AML-193 (cell line): ENCODE data around the gene TFF2.

Source experiments
- DNase-seq, 2 experiments: peaks; one replicate each; lab custom pipeline; 2025; lab: John Stamatoyannopoulos, UW

Gene TFF2

DNA sequence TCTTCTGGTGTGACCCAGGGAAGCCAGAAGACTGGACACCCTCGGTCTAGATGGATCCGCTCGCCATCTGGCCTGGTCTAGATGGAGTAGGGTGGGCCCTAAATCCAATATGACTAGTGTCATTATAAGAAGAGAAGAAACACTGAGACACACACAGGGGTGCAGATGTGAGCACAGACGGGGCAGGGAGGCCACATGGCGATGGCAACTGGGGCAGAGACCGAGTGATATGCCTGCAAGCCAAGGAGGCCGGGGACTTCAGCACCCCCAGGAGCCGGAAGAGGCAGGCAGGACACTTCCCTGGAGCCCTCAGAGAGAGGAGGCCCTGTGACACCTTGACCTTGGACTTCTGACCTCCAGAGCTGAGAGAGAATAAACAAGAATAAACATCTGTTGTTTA is 30.0 kb downstream of the TFF2 start:
- DNase-seq, result no peak

- DNase-seq, result peak; percentile 40 to 64
Measured at GRCh38 chr21:42319851-42320572, 30.8 kb downstream of the TFF2 start.

GRCh38 chr21:42319376-42319775 is 31.4 kb downstream of the TFF2 start:
- DNase-seq, result peak; percentile 85 to 86

- DNase-seq, result no peak
Measured at GRCh38 chr21:42317826-42318746, 32.7 kb downstream of the TFF2 start.

DNA sequence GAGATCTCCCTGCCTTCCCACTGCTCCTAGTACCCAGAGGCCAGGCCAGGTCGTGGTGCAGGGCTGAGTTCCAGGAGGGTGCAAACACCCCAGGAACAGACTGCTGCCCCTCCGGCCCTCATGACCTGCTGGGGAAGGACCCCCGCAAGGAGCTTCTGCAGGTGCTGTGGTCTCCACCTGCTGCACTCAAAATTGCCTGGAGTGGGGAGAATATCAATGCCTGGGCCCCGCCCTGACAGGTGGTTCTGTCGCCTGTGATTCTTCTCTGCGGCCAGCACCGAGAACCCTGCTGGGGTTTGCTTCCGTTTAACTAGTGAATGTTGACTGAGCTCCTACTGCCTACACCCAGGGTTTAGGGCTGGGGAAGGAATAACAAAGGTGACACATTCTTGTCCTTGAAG is 33.5 kb downstream of the TFF2 start:
- DNase-seq, result no peak

- no peak for DNase-seq
Measured at GRCh38 chr21:42316891-42317290, 33.9 kb downstream of the TFF2 start.

- DNase-seq, result no peak
Measured at GRCh38 chr21:42315296-42315891, 35.4 kb downstream of the TFF2 start, which contains the start of gene TFF3. TFF3 (minus strand) TSS chr21:42315409; CDS start chr21:42315374, 35 bp downstream.

- DNase-seq, result no peak
Measured at GRCh38 chr21:42314616-42315295, 36.0 kb downstream of the TFF2 start.

DNA sequence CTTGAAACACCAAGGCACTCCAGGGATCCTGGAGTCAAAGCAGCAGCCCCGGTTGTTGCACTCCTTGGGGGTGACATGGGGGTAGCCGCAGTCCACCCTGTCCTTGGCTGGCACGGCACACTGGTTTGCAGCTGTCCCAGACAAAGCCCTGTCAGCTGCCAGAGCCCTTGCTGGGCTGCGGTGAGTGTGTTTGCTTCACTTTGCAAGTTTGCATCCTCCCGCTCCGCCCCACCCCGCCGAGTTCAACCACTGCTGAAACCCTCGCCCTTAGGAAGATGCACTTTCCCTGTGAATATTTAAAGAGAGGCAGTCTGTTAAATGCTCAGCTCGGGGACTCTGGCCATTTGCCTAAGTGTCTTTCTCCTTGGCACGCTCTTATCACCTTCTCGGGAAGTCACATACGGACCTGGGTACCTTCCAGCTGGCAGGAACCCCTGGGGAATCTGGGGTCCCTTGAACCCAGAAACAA is 37.3 kb downstream of the TFF2 start:
- no peak for DNase-seq

GRCh38 chr21:42312626-42313104 is 38.1 kb downstream of the TFF2 start:
- no peak for DNase-seq

DNA sequence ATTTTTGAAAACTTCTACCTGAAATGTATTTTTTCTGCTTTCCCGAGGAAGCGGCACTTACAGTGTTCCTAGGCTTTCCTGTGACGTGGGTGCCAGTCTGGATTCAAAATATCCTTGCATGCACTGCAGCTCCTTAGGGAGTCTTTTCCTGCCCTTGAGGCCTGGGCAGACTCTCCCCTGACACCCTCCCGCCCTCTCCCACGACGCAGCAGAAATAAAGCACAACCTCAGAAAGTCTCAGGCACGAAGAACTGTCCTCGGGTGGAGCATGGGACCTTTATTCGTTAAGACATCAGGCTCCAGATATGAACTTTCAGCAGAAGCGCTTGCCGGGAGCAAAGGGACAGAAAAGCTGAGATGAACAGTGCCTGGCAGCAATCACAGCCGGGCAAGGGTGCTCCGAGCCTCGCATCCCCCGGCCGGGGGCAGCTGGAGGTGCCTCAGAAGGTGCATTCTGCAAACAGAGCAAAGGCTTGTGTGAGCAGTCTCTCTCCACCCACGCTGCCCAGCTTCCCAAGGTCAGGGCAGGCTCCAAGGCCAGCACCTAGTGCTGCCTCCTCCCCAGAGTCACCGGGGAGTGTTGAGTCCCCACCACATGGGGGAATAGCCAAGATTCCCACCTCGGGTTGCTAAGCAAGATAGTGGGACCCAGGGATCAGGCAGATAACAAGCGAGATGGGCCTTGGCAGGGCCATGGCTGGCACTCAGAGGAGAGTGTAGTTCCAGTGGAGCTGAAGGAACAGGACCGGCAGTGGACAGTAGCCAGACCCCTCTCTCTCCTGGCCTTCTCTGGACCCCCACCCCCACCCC is 38.8 kb downstream of the TFF2 start:
- no peak for DNase-seq

- DNase-seq, result no peak
Measured at GRCh38 chr21:42311160-42311559, 39.6 kb downstream of the TFF2 start.

DNA sequence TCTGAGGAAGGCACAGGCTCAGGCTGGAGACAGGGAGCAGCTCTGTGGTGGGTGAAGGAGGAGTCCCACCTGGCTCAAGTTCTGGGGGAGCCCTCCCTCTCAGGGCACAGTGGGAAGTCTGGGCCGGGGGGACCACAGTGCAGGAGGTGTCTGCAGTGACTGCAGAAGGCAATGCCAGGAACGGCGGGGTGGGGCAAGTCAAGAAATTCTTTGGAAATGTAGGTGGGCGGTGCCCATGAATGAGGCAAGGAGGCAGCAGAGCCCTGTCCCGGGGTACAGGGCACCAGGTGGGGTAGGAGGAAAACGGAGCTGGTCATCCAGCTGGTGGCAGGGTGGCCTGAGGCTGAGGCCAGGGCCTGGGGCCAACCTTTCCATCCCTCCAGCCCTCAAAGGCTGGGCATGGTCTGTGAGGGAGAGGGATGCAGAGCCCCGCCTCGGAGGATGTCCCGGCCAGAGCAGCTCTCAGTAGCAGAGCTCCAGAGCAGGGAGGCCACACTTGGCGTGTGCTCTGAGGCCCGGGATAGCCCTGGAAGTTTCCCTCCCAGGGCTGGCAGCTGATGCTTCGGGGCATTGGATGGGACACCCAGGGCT is 40.3 kb downstream of the TFF2 start:
- DNase-seq, result no peak

DNA sequence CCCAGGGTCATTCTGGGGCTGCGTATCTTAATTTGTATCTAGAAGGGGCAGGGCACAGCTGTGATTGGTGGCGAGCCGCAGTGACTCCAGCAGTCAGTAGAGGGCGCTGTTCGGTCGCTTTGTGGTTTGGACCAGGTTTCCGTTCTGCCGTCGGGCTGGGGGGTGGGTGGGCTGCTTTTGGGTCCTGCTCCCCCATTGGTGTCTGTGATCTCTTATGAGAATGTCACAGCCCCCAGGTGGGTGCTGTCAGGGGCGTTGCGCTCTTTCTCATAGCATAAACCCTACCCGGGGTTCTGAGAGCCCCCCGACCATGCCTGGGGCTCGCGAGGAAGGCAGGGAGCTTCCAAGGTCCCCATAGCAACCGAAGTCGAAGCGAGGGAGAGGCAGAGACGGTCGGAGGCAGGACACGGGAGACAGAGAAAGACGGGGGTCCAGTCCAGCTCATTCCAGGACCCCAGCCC is 41.0 kb downstream of the TFF2 start:
- DNase-seq, result peak; percentile 25 to 29

DNA sequence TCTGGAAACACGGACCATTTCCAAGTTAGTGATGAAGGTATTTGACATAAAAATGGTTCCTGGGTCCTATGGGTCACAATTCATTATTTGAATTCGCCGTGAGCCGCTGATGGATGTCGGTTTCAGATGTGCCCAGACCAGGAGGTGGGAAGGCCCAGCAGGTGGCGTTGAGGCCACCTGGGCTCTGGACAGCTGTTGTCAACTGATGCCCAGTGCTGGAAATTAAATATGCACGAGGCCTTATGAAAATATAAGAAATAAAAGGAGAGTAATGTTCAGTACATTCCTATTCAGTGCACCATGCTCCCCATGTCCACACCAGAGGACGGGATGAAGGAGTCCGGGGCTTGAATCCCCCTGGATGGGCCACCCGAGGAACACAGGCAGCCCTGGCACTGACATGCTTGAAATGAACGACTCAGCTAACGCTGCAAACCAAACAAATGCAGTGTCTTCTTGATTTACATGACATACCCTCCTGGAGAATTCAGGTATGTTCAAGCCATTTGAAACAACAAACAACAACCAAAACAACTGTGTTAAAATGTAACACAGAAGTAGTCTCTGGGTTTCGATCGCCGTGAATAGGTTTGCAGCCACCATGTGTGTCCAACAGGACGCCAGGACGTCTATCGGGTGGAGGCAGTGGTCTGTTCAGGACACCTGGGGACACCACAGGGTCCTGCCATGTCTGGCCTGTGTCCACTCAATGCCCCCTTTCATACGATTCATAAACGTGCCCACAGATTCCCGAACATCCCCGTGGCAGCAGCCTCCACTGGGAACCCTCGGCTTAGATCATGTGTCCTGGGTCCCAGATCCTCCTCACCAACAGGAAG is 41.7 kb downstream of the TFF2 start:
- no peak for DNase-seq

DNA sequence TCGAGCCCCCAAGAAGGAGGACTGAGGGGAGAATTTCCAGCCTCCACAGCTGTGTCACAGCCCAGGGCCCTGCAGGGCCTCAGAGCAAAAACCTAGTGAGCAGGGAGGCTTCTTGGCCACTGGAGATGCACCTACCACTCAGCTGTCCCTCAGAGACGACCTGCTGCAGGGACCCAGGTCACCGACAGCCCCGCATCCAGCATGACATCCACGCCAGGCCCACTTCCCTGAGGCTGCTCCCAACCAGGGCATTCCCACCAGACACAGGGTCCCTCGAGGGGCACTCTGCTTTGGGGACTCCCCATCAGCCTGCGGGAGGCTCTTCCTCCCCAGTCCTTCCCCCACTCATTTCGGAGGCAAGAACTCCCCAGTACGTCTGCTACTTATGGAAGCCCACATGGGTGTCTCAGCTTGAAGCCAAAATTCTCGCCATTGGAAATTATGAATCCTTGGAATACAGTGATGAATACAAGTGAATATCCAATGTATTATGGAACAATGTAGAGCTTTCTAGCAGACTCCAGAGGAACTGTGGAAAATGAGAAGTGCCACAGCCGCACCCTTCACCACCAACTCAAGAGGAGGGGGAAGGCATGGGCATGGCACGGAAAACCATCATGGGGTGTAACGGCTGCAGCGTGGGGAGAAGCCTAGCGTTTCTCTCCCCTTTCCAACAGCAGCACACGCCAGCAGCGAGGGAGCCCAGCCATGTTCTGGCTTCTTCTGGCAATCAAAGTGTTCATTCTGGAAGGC is 42.5 kb downstream of the TFF2 start:
- DNase-seq, result no peak

DNA sequence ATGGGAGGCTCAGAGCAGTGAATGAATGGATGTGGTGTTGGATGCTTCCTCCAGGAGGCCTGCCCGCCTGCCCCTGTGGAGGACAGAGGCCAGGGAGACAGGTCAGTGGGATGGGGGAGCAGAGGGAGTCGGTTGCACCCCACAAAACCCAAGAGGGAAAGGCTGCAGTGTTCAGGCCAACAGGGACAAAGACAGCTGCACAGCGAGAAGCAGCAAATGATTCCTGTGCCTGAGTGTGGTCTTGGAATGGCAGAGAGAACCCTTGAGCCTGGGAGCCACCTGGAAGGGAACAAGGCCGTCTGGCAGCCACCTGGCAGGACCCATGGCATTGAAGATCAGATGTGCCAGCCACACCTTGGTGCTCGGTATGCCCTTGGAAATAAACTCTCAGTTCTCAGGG is 43.7 kb downstream of the TFF2 start:
- DNase-seq, result no peak

GRCh38 chr21:42306366-42307035 is 44.3 kb downstream of the TFF2 start:
- no peak for DNase-seq
